CD4-positive, alpha-beta T cell treated with Interleukin-15 for 1 hour (primary cell): ENCODE results near the gene PODXL.
"Not testable (repeated sequence)": the region's sequence is repeated elsewhere in the genome, so short reads cannot be mapped to it uniquely, and the experiment has no call there.

ENCODE experiments used
- DNase-seq: peaks from one replicate; pipeline ENCODE4 v3.0.0-alpha.2; 2020

PODXL gene

GRCh38 chr7:131488361-131488760 lies 68.1 kb downstream of the PODXL start:
- DNase-seq, result no peak

GRCh38 chr7:131487217-131487616 lies 69.2 kb downstream of the PODXL start:
- DNase-seq, result no peak

- no peak for DNase-seq
Measured at GRCh38 chr7:131486346-131486745, 70.1 kb downstream of the PODXL start.

- DNase-seq, result no peak
Measured at GRCh38 chr7:131483586-131483985, 72.8 kb downstream of the PODXL start.

- DNase-seq, result no peak
Measured at GRCh38 chr7:131482800-131483199, 73.6 kb downstream of the PODXL start.

- DNase-seq, result no peak
Measured at GRCh38 chr7:131480384-131481315, 75.8 kb downstream of the PODXL start.

- no peak for DNase-seq
Measured at GRCh38 chr7:131476740-131477139, 79.7 kb downstream of the PODXL start.

GRCh38 chr7:131471250-131472004 lies 85.0 kb downstream of the PODXL start:
- no peak for DNase-seq

GRCh38 chr7:131467788-131468187 lies 88.6 kb downstream of the PODXL start:
- DNase-seq, result no peak

GRCh38 chr7:131466735-131467365 lies 89.6 kb downstream of the PODXL start:
- no peak for DNase-seq

GRCh38 chr7:131462715-131463114 lies 93.7 kb downstream of the PODXL start:
- DNase-seq, result not testable (repeated sequence)

GRCh38 chr7:131462059-131462458 lies 94.4 kb downstream of the PODXL start:
- DNase-seq, result no peak

GRCh38 chr7:131459256-131459655 lies 97.2 kb downstream of the PODXL start:
- no peak for DNase-seq

GRCh38 chr7:131456338-131456737 lies 100.1 kb downstream of the PODXL start:
- no peak for DNase-seq

GRCh38 chr7:131455546-131455945 lies 100.9 kb downstream of the PODXL start:
- DNase-seq, result no peak

- no peak for DNase-seq
Measured at GRCh38 chr7:131455001-131455400, 101.4 kb downstream of the PODXL start.

GRCh38 chr7:131454498-131454897 lies 101.9 kb downstream of the PODXL start:
- DNase-seq, result no peak
